GM12872 (cell line): ENCODE data around the gene KIAA1755.

Source experiments
- TF ChIP-seq, protein P1 (sequence below): IDR thresholded peaks from 3 replicates; pipeline ENCODE4 v1.5.1; 2011; ENCODE audit warnings: low read depth, mild to moderate bottlenecking, low read length, moderate library complexity; ENCODE audit not compliant: insufficient read depth

Gene KIAA1755

DNA sequence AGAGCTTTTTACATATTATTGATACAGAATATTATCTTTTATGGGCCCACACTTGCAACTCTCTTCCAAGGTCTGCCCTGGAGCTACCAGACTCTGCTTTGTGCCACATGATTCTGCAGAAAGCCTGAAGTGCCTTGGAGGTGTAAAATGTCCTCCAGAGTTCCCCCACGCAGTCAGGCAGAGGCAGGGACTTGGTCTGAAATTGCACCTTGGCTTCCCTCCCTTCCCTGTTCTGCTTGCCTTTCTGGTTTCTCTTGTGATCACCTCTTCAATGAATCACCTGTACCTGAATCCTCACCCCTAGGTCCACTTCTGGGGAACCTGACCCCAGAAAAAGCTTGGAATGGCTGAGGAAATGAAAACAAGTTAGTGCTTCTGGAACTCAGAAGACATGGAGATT lies 52.4 kb downstream of the KIAA1755 start:
- TF ChIP-seq, protein P1, sequence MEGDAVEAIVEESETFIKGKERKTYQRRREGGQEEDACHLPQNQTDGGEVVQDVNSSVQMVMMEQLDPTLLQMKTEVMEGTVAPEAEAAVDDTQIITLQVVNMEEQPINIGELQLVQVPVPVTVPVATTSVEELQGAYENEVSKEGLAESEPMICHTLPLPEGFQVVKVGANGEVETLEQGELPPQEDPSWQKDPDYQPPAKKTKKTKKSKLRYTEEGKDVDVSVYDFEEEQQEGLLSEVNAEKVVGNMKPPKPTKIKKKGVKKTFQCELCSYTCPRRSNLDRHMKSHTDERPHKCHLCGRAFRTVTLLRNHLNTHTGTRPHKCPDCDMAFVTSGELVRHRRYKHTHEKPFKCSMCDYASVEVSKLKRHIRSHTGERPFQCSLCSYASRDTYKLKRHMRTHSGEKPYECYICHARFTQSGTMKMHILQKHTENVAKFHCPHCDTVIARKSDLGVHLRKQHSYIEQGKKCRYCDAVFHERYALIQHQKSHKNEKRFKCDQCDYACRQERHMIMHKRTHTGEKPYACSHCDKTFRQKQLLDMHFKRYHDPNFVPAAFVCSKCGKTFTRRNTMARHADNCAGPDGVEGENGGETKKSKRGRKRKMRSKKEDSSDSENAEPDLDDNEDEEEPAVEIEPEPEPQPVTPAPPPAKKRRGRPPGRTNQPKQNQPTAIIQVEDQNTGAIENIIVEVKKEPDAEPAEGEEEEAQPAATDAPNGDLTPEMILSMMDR, result no peak

DNA sequence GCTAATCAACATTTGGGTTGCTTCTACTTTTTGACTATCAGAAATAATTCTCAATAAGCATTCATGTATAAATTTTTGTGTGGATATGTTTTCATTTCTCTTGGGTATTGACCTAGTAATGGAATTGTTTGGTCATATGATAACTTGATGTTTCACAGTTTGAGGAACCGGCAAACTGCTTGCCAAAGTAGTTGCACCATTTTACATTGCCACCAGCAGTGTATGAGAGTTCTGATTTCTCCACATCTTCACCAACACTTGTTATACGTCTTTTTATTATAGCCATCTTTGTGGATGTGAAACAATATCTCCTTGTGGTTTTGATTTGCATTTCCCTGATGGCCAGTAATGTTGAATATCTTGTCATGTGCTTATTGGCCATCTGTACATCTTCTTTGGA lies 52.9 kb downstream of the KIAA1755 start:
- TF ChIP-seq, protein P1, result no peak

GRCh38 chr20:38205001-38205400 lies 55.5 kb downstream of the KIAA1755 start:
- TF ChIP-seq, protein P1, result no peak

GRCh38 chr20:38203981-38204357 lies 56.6 kb downstream of the KIAA1755 start:
- TF ChIP-seq, protein P1, result no peak

GRCh38 chr20:38203337-38203980 lies 57.1 kb downstream of the KIAA1755 start:
- TF ChIP-seq, protein P1, result no peak

- TF ChIP-seq, protein P1, result no peak
Measured at GRCh38 chr20:38202982-38203293, 57.6 kb downstream of the KIAA1755 start.

DNA sequence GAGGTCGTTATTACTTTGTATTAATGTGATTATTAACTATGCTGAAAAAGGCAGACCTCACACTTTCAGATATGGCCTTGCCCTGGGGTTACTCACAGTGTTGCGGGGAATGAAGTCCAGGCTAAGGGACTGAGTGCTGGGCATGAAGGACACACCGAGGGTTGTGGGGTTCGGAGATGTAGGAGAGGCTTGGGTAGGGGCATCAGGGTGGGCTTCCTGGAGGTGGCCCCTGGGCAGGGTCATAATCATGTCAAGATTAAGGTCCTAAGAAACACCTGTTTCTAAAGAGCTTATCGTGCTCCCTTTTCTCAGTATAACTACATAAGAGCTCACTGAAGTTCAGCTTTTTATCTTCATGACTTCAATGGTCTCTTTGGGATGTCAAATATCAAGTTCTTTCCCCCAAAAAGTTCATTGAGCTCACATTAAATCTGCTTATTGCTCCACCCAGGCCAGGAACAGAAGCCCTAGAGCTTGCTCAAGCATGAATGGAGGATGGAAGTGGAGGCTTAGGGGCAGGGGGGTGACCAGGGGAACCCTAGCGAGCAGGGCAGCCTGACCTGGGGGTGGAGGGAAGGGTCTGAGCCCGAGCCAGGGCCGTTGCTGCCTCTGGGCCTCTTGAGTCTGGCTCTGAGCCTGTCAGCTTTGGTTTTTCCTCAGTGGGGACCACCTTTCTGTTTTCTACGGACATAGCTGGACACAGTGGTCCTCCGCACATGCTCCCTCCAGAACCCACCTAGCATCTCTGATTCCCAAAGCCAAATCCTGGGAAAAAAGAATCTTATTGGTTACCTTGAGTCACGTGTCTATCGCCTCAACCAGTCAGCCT lies 58.2 kb downstream of the KIAA1755 start:
- TF ChIP-seq, protein P1, result no peak
